Skin of body (tissue), 2 donors: ENCODE data around the gene PER2. TPM values are rescaled to one million over a fixed set of nuclear protein-coding genes. Genes with fewer than 3 reads are reported as not detected.
A peak's percentile ranks its signal among the peaks of the same experiment; 100 is the strongest.

Experiments
- DNase-seq: peaks from one replicate; lab custom pipeline; 2025; lab: John Stamatoyannopoulos, UW
- total RNA-seq: library from RNA; depleted of rRNA; stranded (reverse); fragments of >200 nt; gene quantifications from one replicate; pipeline ENCODE4 v1.2.3, GENCODE V29; 2014

PER2 gene
- total RNA-seq, 1 donor from 2014 or later, result 14.0 TPM

DNA sequence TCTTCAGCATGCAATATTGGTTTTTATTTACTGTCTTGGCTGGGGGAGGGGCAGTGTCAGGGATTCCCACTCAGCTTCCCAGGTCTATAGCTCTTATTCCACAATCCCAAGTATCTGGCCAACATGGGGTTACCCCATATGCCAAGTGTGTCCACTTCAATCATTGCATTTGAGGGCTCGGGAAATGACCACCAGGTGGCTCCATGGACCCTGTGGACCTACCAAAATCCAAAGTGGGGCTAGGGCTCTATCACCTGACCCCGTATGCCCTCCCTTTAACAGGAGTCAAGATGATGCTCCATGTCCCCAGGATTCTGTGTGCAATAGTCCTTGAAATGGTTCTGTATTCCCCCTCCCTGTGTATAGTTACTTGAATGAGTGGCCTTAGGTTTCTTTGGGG lies 19.8 kb upstream of the PER2 start:
- no peak for DNase-seq

DNA sequence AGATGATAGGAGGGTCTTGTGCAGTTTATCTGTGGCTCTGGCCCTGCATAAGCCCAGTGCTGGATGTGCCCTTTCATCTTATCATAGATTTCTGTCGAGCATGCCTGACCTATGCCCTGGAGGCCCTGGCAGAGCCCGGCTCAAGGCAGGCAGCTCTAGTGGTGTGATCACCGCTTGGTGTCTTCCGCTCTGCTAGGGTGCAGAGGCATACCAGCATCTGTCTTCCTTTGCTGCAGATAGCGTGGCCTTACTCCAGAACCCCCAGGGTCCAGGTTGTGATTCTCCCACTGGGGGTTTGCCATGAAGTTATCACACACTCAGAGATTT lies 18.2 kb upstream of the PER2 start:
- DNase-seq, result no peak

DNA sequence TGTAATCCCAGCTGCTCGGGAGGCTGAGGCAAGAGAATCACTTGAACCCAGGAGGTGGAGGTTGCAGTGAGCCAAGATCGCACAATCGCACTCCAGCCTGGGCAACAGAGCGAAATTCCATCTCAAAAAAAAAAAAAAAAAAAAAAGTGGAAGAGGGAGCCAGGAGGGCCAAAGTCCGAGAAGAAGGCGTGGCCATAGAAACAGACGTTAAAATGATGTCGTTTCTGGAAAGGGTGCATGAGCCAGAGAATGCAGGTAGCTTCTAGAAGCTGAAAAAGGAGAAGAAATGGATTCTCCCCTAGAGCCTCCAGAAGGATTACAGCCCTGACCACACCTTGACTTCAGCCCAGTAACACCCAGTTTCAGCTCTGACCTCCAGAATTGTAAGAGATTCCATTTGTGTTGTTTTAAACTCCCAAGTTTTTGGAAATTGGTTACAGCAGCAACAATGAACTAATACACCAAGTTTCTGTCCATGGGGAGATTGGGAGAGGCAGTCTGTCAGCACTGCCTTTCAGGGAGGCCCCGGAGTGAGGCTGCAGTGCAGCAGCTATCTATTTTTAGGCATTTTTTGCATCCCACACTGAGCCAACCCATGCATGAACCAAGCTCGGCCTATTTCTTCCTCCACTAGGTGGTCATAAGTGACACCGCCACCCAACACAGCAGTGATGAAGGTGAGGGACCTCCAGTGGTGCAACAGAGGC lies 17.7 kb upstream of the PER2 start:
- DNase-seq, result no peak

DNA sequence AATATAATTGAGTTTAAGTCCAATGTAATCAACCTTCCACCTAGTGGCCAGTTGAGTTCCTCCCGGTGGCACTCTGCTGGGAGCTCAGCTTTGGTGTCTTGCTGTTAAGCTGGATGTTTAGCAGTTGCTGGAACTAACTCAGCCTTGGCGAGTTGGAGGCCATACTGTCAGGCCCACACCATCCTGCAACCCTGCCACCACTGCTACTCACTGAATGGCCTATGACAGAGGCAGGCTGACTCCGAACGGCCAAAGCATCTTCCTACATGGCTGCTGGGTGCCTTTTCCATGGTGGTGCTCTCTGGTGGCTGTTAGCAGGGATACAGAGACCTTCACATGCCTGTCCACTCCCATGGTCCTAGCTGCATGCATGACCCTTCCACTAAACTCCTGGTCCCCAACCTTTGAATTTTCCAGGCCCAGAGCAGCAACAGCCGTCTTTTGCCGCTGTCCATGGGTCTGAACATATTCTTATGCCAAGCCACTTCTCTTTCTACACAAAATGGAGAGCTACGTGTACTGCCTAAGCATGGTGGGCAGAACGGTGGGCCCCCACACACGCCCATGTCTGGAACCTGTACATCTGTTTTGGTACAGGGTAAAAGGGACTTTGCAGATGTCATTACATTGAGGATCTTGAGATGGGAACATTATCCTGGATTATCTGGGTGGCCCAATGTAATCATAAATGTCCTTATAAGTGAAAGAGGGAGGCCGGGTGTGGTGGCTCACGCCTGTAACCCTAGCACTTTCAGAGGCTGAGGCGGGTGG lies 16.9 kb upstream of the PER2 start:
- no peak for DNase-seq

DNA sequence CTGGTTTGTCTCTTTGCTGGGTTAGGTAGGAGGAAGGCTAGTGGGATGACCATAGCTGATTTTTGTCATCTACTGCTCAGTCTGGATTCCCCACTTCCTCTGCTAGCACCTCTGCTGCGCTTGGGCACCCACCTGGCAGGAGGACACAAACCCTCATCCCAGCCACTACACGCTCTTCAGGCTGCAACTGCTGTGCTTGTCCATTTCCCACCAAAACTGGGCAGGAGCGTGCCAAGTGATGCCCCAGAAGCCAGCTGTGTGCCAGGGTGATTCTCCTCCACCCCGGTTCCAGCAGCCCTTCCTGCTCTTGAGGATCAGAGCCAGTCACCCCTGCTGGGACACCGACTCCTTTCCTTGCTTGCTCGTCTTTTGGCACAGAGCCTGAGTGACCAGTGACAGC lies 15.7 kb upstream of the PER2 start:
- DNase-seq, result no peak

DNA sequence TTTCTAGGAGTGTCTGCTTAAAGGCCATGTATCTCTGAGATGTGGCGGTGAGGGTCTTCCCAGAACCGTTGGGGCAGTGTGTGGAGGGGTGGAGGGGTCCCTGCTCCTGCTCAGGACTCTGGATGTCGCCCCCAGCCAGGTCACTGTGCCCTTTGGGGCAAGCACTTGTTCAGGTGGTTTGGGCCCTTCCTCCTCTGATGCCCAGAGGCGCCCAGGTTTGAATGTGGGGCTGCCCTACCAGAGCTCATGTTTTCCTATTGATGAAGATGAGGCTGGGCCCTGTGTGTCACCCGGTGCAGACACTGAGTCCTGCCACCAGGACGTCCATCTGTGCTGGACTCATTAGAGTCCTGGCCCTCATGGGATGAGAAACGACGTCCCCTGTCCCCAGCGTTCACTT lies 14.3 kb upstream of the PER2 start:
- DNase-seq, result no peak

DNA sequence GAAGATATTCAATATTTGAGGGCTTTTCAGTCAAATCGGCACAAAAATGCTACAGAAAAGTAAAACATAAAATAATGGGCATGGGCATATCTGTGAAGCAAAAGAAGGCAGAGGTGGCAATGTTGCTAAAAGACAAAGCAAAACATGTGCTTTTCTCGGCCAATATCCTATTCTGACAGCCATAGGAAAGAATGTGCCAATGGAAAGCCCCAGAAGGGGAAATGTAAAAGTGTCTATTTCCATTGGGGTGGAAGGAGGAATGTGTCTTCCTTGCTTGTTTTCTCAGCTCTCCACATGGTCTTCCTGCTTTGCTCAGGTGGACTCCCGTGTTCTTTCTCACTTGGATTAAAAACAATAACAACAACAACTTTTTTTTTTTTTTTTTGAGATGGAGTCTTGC lies 13.7 kb upstream of the PER2 start:
- no peak for DNase-seq

DNA sequence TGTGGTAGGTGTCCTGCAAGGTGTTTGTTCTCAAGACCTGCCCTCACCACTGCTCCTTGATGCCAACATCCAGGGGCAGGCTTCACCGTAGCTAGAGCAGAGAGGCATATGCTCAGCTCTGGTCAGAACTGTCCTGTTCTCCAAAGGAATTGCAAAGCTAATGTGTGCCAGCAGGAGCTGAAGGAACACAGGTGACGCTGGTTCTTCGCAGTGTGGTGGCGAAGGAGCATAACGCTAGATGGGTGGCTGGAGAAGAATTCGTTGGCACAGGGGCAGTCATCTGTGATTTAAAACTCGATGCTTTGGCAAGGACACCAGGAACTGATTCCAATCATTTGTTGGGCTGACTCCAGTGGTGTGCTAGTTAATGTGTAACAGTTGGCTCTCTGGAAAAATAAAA lies 11.4 kb upstream of the PER2 start:
- DNase-seq, result peak; percentile 44

DNA sequence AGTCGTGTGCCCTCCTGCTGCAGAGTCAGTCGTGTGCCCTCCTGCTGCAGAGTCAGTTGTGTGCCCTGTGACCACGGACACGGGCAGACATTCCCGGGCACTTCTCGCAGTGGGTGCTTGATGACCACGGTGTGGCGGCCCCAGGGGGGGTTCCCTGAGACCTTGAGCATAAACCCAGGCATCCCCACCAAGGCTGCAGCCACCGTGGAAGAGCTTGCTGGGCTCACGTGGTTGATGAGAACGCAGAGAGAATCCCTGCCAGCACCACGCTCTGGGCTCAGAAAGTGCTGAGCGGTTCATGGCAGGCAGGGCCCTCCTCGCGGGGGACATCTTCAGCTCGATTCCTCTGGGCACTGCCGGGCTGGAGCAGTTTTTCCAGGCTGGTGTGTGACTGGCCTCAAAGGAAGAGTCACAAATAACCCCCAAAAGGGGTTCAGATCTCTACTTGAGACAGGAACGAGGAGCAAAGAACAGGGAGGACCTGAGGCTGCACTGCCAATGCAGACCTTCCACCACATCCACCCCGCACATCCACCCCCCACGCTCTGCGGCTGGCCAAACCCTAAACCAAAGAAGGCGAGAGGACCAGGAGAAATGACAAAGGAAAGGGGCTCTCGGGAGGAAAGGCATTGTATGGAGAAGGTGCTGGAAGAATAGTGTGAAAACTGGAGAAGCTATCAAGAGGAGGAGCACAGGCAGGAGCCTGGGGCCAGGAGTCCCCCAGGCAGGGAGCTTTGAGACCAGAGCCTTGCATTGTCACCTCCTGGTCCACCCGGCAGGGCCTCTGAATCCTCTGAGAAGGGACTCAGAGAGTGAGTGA lies 8.4 kb upstream of the PER2 start:
- no peak for DNase-seq

DNA sequence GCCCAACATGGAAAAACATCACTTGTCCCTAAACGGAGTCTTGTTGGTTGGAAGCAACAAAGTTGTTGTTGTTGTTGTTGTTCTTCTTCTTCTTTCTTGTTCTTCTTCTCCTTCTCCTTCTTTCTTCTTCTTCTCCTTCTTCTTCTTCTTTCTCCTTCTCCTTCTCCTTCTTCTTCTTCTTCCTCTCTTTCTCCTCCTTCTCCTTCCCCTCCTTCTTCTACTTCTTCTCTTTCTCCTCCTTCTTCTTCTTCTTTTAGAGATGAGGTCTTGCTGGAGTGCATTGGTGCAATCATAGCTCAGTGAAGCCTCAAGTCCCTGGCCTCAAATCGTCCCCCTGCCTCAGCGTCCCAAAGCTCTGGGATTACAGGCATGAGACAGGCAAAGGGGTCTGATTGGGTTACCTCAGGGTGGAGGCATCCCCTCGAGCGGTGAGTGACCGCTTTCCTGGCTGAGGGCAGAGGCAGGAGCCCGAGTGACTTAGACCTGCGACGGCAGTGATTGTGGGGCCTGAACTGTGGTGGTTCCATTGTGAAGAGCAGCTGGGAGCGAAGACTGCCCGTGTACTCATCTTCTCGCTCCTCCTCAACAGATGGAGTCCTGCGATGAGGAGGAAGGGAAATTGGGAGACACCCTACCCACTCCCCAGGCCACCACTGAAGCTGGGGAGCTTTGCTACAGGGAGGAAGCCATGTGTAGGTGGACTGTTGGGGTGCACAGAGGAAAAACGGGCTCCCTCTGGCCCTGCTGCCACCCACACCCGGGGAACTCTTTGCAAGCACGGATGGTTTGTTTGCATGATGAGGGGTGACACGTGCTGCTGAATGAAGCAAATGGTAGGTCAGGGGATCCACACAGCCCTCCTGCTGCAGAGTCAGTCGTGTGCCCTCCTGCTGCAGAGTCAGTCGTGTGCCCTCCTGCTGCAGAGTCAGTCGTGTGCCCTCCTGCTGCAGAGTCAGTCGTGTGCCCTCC lies 7.0 kb upstream of the PER2 start:
- DNase-seq, result no peak

DNA sequence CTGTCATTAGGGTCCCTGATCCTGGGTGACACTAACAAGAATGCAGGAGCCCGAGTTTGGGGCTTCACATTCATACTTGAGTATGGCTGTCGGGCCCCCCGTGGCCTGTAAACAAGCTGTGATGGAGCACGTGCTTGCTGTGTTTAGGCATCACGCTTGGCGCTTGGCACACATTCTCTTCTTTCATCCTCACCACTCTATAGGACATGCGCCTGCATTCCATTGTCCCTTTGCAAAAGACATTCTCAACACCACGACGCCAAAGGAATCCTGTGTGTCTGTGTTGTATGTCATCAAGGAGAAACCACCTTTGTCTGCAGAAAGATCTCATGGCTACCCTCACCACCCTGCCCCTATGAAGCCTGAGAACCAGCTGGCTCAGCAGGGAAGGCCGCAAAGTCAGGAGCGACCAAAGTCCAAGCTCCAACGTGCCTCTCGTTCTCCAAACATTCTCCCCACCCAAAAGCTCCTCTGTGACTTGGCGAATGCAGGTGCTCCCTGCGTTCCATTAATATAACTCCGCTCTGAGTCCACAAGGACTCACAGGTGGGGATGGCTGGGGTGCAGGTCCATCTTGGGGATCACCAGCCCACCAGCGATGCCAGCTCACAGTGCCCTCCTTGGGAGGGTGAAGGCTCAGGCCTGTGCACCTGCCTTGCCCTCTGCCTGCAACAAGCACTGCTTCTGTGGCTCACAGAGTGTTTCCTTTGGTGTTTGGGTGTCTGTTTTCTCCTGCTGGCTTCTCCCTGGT lies 6.2 kb upstream of the PER2 start:
- no peak for DNase-seq

DNA sequence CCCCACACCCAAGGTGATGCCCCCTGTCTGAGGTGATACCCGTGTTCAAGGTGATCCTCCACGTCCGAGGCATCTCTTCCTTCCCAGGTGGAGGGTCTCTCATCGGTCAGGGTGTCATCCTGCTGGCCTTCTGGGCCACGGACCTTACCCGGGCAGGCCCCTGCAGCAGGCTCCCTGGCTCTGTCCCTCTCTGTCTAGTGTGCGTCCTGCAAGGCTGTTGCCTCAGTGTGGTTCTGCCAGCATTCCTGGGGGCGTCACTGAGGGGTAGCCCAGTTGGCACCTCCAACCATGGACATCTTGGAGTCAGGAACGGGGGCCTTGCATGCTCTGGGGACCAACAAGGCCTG lies 5.6 kb upstream of the PER2 start:
- no peak for DNase-seq

DNA sequence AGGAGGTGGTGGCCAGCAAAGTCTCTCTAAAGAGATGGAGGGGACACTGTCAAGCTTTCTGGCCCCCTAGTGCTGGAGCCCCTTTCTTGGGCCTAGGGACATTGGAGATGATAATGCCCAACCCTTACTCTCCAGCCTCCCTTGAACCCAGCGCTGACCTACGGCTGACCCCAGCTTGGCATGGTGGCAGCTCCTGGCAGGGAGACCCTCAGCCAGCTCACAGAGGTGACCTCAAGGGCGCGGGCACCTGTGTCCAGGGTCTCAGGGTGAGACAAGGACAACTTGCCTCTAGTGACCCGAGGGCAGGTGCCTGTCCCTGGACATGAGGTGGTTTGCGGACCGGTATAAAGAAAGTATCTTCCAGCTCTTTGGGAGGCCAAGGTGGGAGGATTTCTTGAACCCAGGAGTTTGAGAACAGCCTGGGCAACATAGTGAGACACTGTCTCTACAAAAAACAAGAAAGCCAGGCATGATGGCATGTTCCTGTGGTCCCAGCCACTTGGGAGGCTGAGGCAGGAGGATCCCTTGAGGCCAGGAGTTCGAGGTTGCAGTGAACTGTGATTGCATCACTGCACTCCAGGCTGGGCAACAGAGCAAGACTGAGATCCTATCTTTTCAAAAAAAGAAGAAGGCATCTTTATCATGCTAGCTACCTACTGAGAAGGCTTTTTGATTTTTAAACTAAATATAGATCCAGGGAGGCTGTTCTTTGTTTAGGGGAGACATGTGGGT lies 3.3 kb upstream of the PER2 start:
- no peak for DNase-seq

DNA sequence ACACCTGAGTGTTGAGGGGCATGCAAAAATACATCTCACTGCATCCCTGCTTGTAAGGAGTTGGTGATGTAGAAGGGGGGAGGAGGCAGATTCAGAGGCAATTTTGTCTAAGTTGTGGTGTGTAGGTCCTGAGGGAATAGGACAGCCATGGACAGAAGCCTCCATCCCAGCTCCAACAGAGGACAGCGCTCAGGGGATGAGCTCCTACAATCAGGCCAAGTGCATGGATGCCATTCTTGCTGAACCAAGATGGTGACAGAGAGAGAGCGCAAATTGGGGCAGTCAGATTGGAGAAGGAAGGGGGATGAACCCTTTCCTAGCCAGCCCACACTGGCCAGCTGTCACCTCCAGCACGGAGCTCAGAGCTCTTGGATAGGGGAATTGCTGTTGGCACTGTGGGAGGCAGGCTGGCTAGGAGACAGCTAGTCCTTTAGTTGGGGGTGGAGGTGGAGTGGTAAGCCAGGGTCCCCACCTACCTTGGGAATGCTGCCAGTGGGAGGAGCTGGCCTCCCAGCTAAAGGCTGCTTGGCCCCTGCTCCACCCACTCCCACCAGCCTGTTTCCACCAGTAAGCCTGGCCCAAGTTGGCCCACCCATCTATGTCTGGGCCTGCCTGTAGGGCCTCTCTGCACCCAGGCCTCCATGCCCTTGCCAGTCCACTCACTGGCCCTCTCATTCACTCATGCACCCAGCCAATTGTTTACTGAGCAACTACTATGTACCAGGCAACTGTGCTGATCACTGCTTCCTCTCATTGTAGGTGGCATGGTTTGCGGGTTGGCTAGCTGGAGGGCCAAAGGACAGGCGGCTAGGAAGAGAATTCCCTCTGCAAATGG lies 2.5 kb upstream of the PER2 start:
- no peak for DNase-seq

DNA sequence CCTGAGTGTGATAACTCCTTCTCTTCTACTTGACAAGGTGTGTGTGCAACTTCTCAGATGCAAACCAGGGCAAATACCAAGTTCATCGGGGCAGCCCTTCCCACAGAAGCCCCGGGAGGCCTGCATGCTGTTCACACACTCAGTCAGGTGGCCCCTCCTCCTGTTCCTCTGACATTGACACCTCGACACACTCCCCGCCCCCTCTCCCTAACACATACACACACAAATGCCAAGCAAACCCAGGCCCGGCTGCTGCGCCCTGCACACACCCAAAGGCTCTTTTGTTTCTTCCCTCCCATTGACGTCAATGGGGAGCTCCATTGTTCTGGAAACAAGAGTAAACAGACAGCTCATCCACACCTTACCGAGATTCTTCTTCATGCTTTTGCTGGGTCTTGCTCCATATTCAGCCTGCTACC lies 1.7 kb upstream of the PER2 start:
- no peak for DNase-seq

DNA sequence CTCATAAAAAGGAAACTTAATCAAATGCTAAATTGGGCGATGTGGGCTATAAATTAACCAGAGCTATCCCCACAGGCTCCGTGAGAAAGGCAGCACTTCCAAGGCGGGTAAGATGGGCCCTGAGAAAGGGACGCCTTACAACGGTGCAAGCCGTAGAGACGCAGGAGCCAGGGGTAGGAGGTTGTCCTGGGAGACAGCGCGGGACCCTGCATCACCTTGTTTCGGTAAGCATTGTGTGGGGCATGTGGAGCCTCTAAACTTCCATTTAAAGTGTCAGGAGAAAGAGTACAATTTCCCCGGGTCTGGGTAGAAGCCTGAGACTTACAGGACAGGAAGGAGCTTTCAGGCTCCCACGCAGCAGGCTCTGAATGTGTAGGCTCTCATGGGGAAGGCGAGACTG lies 1.2 kb upstream of the PER2 start:
- no peak for DNase-seq

DNA sequence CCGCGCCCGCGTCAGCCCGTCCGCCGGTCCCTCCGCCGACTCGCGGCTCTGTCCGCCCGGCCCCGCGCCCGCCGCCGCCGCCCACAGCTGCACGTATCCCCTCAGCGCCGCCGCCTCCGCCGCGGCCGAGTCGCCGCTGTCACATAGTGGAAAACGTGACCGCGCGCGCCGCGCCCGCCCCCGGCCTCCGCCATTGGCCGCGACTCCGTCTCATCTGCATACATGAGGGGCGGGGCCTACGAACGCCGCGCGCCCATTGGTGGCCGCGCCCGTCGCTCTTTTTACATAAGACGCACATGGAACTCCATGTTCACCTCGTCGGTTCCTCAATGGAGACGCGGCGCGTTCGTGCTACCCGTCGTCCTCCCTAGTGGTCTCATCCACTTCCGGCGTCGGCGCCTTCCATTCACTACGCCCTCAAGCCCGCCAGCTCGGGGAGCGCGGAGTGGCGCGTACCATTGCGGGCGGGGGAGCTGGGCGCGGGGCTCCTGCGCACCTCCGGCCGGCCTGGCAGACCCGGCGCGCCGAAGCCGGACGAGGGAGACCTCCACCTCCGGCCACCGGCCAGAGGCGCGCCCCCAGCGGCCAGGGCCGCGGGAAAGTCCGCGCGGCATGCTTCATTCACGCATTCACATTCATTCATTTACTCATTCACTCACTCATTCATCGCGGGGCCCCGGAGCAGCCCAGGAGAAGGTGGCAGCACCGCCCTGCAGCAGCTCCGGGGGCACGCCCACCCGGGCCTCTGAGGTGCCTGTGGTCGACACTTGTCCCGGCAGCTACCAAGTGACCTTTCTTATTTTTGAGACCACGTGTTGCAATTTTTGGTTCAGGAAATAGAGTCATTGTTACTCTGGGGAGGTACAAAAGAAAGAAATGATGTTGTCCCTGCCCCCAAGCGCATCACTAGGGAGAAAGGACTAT lies 502 bp upstream of the PER2 start:
- DNase-seq, result peak; percentile 97
